Fibroblast of peridontal ligament (primary cell): ENCODE data around the gene AGAP1.
"Not testable (repeated sequence)": the region's sequence is repeated elsewhere in the genome, so short reads cannot be mapped to it uniquely, and the experiment has no call there.

Experiments used
- DNase-seq: peaks from one replicate; pipeline ENCODE4 v3.0.0-alpha.2; 2010; ENCODE audit errors: extremely low read depth

The AGAP1 gene

DNA sequence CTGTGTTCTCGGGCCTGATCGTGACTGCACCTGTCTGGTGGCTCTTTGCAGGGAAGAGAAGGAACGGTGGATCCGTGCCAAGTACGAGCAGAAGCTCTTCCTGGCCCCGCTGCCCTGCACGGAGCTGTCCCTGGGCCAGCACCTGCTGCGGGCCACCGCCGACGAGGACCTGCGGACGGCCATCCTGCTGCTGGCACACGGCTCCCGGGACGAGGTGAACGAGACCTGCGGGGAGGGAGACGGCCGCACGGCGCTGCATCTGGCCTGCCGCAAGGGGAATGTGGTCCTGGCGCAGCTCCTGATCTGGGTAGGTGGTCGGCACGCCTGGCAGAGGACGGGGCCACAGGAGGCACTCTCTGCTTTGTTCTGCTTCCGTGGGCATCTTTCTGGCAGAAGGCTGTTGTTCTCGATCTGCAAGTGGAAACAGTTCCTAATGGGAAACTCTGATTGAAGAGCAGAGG is 626.3 kb downstream of the AGAP1 start:
- DNase-seq: no peak

DNA sequence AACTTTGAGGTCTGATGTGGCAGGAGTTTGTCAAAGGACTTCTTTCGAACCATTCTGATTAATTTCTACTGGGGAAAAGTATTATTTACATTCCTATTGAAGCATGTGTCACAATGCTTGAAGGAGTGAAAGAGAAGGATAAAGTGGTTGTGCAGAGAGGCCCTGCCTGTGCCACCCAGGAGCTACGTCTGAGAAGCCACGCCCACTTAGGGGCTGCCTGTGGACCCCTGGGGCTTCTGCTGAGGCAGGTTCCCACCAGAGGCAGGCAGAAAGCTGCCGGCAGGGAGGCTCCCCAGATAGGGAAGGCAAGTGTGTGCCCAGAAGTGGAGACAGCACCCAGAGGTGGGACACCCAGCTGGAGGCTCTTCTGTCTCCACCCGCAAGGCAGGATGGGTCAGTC is 627.0 kb downstream of the AGAP1 start:
- no peak for DNase-seq

DNA sequence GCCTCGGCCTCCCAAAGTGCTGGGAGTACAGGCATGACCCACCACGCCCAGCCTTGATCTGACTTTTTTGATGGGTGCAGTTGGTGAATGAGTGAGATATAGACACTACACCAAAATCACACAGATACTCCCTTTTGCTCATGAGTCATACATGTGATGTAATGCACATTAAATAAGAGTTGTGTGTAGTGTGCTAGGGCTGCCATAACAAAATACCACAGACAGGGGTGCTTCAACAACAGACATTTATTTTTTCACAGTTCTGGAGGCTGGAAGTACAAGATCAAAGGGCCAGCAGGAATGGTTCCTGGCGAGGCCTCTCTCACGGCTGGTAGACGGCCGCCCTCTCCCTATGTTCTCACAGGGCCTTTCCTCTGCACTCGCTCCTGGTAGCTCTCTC is 627.7 kb downstream of the AGAP1 start:
- DNase-seq: peak; percentile 4

DNA sequence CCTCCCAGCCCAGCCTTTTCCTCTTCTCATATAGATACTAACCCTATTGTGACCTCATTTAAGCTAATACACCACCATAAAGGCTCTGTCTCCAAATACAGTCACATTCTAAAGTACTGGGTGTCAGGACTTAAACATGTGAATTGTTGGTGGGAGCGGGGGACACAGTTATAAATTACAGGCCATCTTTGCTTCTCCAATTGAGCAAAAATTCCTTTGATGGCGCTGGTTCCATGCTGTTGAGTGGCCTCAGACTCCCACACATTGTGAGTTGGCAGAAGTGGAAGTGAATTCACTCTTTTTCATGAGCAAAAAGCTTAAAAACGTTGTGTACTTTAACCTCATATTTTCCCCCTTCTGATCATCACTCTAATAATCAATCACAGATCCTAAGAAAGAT is 628.4 kb downstream of the AGAP1 start:
- no peak for DNase-seq

DNA sequence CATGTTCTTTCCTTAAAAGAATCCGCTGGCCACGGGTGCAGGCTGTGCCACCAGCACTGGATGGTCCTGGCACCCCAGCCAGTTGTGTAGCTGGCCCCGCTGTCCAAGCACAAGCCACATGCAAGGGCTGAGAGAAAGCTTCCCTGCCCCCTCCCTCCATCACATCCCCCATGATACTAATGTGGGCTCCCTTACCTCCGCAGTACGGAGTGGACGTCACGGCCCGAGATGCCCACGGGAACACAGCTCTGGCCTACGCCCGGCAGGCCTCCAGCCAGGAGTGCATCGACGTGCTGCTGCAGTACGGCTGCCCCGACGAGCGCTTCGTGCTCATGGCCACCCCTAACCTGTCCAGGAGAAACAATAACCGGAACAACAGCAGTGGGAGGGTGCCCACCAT is 629.9 kb downstream of the AGAP1 start:
- no peak for DNase-seq

DNA sequence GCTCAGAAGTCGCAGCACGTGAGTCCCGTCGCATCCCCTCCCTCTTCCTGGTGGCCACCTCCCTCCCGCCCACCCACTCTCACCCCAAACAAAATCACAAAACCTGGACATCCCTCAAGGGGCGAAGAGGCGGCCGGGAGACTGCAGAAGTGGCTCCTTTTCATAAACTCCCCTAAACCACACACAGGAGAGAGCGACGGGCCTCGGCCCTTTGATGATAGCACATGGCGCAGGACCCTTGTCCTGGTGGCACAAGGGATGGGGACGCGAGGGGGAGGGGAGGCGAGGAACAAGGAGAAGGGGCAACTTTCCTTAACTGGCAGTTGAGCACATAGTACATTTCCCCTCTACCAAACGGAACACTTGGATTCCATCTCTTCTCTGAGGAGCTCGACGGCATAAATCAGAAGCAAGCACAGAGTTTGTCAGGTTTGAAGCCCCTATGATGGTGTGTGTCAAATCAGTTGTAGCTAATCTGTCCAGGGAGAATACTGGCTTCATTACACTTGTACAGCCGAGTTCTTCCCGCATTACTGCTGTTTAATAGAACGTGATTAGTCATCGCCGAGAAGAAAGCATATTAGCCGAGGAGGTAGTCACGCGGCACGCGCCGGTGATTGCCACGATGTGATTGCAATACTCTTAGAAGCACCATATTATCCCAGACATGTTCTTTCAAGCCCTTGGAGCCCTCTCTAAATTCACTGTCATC is 630.5 kb downstream of the AGAP1 start:
- DNase-seq: no peak

DNA sequence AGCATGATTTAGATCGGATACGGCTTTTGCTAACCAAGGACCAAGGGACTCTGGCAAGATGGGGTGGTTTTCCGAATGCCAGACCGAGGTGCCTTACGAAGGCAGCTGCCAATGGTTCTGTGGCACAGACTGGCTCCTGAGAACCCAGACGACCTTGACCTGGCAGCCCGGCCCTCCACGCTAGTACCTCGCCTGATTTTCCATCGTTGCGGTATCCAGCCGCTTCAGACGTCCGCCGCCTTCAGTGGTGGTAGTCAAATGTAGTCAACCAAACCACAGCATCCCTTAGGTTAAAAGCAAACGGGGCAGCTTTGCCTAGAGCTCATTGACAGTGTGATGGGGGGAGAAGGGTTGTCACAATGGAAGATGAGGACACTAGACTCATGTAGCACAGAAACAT is 631.7 kb downstream of the AGAP1 start:
- no peak for DNase-seq

DNA sequence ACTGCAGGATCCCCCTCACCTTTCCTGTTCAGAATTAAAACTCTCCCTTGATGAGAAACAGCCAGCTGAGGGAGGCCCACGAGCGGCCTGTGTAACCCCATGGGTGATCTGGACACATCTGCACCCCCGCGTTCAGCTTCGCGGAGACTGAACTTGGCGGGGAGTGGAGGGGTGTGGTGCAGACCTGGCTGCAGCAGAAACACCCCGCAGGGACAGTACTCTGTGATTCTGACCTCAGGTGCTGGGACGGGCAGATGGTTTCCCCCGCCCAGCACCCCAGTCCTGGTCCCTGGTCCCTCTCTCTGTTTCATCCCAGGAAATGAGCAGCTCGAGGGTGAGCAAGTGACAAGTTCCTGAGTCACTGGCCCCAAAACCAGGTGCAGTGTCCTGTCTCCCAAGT is 633.2 kb downstream of the AGAP1 start:
- DNase-seq: no peak

DNA sequence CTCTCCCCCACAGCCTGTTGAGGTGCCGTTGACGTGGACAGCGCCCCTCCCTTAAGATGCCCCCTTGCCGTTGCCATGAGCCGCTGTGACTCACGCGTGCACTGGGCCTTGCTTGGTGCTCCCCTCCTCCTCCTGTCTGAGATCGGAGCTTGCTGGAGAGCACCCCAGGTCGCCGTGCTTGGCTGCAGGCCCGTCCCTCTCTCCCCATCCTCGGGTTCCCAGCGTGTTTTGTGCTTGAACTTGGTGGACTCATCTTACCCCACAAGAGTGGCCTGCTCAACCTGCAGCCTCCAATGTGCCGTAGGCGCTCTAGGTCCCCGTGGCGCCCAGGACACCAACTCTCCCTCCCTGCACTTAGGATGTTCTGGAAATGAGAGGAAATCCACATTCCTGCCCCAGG is 634.5 kb downstream of the AGAP1 start:
- no peak for DNase-seq

DNA sequence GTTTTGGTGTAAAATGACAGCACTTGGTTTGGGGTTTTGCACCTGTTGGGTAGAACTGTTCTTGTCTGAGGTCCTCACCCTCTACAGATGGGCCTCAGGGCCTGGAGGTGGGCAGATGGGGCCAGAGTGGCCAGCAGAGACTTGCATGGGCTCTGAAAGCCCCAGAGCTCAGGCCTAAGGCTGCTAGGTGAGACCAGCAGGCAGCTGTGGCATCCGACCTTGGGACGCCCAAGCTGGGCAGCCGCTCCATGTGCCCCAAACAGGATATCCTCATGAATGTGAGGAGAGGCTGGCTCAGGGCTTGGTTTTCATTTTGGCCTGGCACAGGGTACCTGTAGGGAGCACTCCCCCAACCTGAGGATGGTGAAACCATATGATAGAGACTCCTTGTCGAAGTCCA is 636.1 kb downstream of the AGAP1 start:
- DNase-seq: no peak

DNA sequence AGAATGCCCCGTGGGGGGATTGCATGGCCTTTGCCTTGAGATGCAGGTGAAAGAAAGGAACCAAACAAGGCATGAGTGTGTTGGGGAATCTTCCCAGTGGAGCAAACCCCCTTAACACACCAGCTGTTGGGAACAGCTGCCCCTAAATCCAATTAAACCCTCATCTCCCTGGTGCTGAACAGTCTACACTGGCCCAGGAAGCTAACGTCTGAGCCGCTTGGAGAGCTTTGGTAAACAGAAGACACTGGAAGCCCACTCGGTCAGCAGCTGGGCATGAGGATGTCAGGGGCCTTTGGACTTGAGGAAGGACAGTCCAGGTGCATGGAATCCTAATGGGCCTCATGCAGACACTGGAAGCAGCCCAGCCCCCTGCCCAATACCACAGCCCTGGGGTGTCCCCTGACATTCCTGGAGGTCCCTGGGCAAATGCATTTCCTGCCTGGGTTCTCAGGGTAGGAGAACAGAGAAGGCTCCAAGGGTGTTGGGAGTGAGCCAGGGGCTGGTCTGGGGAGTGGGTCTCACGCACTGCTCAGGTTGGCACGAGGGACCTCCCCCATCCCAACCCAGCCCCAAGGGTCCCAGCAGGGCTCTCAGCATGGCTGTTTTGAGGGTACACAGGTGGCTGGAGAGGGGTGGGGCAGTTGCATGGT is 636.6 kb downstream of the AGAP1 start:
- DNase-seq: no peak

DNA sequence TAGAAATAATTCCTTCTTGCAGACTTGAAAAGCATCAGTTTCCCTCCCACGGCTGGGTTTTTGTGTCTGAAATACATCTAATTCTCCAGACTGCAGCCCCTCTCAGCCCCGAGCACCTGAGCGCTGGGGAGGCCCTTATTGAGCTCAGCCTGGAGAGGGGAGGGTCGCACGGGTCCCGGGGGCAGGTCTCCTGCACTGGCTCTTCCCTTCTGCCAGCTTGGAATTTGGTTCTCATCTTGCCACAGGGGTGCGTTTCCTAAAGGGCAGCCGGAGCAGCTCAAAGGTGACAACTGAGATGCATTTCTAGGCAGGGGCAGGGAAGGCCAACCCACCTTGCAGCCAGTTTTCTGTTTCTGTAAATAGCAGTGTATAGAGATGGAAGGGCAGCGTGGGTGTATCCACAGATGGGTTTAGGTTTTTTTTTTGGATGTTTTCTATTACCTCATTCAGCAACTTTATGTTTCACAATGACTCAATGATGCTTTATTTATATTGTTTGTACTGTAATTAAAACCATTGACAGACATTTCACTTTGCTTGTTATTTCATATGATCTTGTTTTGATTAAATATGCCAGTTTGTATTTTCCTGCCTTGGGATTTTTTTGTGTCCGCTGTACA is 637.3 kb downstream of the AGAP1 start:
- DNase-seq: peak; percentile 2

DNA sequence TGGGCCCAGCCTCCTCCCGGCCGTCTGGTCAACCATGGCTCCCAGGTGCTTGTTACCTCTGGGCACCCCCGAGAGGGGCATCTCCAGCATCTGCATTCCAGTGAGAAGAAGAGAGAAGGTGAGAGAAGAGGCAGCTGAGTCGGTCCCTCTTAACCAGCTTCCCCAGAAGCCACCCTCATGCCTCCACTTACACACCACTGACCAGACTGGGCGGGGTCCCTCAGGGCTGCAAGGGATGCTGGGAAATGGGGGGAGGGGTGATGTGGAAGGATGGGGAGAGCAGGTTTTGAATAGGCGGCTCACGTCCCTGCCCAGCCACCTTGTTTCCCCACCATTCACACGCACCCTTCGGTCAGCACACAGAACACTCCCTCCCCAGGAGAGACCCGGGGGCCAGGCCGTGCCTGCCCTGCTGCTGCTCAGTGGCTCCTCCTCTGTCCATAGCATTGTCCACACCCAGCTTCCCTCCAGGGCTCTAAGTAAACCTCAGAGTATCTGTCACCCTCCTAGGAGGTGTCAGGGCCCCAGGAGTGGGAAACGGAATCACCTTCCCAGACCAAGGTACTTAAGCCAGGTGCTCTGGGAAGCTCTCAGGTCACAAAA is 639.7 kb downstream of the AGAP1 start:
- DNase-seq: no peak

DNA sequence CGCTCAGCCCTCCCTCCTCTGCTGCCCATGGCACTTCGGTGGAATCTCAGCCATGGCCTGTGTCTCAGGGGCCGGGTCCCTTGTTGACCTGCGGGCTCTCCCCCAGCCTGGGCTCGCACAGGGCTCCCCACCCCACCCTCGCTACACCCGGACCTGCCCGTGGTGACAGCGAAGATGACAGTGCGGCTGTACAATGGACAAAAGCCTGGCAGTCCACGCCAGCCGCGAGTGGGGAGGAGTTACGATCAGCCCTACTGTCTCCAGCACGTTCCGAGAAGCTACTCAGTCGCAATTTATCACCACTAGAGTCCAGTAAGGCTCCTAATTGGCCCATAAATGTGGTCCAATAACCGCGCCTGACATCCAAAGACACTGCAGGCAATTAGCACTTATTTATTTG is 642.7 kb downstream of the AGAP1 start:
- DNase-seq: no peak

DNA sequence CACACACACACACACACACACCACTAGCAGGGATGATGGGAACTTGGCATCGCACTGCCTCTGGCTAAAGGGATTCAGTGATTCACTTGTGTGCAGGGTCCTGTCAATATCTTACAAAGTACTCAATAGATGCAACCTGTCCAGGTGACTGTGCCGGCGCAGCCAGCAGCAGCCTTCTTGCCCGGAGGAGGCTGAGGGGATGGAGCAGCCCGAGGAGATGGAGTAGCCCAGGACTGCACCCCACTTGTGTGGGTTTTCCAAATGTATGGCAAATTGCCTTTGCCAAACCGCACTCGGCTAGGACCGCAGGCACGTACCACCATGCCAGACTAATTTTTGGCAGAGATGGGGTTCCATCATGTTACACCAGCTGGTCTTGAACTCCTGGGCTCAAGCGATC is 643.2 kb downstream of the AGAP1 start:
- DNase-seq: no peak

DNA sequence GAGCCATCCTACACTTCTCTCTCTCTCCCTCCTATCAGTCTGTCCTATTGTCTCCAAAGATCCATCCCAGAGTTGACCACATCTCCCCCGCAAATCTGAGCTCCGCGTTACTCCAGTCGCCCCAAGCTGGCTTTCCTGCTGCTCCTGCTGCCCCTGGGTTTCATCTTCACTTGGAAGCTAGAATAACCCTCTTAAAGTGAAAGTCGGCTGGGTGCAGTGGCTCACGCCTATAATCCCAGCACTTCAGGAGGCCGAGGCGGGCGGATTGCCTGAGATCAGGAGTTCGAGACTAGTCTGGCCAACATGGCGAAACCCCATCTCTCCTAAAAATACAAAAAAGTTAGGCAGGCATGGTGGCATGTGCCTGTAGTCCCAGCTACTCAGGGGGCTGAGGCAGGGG is 647.8 kb downstream of the AGAP1 start:
- DNase-seq: not testable (repeated sequence)

DNA sequence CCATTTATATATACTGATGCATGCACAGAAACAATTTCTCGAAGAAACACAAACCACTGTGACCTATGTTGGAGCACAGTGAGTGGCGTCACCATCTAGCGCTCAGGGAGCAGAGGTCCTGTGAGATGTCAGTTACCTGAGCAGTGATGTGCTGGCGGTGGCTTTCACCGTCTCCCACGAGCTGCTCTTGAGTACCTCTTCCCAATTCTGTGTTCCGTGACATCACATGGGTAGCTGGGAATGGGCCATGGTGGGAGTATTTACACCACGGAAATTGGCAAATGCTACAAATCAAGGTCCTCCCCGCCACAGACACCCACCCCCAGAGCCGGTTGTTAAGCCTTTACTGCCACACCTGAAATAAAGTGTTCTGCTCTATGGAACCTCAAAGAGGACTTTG is 650.0 kb downstream of the AGAP1 start:
- DNase-seq: no peak

DNA sequence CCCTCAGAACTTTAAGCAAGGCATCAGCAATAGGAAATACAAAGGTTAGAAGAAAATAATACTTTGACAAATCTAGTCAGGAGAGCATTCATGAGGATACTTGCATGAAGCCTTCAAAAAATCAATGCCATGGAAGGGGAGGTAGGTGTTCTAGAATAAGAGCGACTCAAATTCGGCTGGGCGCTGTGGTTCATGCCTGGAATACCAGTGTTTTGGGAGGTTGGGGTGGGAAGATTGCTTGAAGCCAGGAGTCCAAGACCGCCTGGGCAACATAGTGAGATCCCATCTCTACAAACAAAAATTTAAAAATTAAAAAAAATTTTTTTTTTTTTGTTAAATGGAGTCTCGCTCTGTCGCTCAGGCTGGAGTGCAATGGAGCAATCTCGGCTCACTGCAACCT is 652.6 kb downstream of the AGAP1 start:
- no peak for DNase-seq

DNA sequence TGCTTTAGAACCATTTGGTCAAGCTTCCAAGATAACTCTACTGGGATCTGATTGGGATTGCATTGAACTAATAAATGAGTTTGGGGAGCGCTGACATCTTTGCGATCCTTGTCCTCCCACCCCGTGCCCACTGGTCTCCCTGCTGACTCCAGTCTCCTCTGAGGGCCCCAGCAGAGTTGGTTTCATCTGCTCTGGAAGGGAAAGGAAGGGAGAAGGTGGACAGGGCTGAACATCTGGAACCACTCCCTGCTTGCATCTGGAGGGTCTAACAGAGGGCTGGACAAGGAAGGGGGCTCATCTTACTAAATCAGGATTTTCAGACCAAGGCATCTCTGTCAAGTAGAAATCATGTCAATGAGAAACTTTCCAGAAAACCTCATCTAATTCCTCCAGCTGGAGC is 661.6 kb downstream of the AGAP1 start:
- no peak for DNase-seq

DNA sequence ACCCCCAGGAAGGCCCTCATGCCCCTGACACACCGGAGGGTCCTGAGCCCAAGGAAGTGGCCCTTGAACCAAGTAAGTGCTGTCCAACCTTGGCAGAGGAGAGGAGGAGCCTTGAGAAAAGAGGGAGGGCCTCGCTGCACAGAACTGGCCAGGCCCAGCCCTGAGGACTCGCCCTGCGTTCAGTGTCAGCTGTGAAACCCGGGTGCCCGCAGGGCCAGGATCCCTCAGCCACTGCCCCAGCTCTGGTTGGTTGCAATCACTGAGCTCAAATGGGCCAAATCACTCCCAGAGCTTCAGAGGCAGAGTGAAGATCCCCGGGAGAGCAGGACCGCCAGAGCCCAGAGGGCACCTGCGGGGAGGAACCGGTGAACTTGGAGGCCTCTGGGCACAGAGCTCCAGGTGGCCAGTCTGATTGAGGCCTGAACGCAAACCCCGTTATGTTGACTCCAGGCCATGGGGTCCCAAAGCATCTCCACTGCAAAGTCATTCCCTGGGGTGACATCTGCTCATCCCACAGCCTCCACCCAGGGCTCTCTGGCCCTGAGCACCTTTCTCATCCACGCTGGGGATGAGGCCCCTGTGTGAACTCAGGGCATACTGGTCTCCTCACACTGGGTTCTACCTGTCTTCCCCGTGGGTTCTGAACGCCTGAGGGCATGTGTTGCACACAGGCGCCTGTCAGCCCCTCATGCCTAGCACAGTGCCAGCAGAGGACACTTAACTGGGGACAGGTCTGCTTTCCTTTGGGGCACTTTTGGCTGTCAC is 662.4 kb downstream of the AGAP1 start:
- no peak for DNase-seq

DNA sequence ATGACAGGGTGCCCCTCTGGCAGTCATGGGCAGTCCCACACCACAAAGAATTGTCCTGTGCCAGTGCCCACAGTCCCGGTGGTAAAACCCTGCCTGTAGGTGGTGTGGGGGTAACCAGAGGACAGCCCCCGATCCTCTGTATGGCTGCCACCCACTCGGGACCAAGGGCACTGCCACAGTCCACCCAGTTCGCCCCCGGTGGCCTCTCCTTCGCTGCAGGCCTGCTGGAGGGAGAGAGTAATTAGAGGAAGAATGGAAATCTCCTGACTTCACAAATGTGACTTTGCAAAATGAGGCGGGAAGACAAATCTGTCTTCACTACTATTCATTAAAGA is 663.0 kb downstream of the AGAP1 start:
- DNase-seq: no peak

DNA sequence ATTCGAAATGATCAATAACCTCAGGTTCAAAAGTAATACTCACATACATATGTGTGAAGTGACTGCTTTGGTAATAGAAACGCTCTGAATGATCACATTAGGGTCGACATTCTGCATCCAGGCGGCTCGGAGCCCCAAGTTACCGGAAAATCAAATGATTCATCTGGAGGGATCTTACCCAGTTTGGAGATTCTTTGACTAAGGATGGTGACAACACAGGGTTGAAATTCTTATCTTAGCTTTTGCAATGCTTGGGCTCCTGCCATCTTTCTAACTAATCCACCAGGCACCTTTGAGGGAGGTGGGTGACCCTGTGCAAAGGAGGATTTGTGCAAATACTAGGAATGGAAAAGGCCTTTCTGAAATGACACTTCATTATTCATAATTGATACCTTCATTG is 663.5 kb downstream of the AGAP1 start:
- no peak for DNase-seq
